B cell (primary cell): ENCODE results near the gene RMP24.

Source experiments
- ATAC-seq: fragments of 200-7000 bp; cut with Tn5 transposase; one replicate; pipeline ENCODE4 v1.10.0; 2021; ENCODE audit warnings: low read depth, mild to moderate bottlenecking, moderate number of reproducible peaks, moderate library complexity
- CTCF ChIA-PET: fragments of 350-600 bp; sonication (Branson Sonifier 250); formaldehyde crosslinking; loops from one replicate; lab custom pipeline; 2021; ENCODE audit warnings: antibody characterized with exemption, inconsistent platforms; lab: Charles Lee
- POLR2A ChIA-PET: fragments of 350-600 bp; sonication (Branson Sonifier 250); formaldehyde crosslinking; loops from one replicate; lab custom pipeline; 2021; ENCODE audit warnings: antibody characterized with exemption; lab: Charles Lee
- DNase-seq: peaks from one replicate; pipeline ENCODE4 v3.0.0; 2013
- H2AFZ ChIP-seq: 2 replicates; pipeline ENCODE4 v1.6.1; 2012; ENCODE audit warnings: mild to moderate bottlenecking, low read depth, low read length; ENCODE audit not compliant: insufficient read depth, poor library complexity, severe bottlenecking
- H3K27ac ChIP-seq, 2 donors: 1 replicate in 1 of 2; 2 replicates in 1 of 2; pipeline ENCODE4 v1.5.1; 2012 to 2013; ENCODE audit warnings: low read length in 2 of 2, mild to moderate bottlenecking in 2 of 2, moderate library complexity in 1 of 2
- H3K27me3 ChIP-seq, 4 experiments: fragments of 200-600 bp in 1 of 4; sonication (generic) in 1 of 4; replicated peaks in 1 of 4; 1 replicate in 2 of 4; 2 replicates in 2 of 4; pipeline versions ENCODE4 v1.6.1 to v1.7.0; 2013 to 2016; ENCODE audit warnings: low read length in 3 of 4, mild to moderate bottlenecking in 2 of 4, mixed read lengths in 1 of 4, moderate library complexity in 1 of 4; ENCODE audit not compliant: insufficient read depth in 4 of 4, control insufficient read depth in 3 of 4; ENCODE audit errors: control extremely low read depth in 1 of 4
- H3K36me3 ChIP-seq, 2 experiments: replicated peaks in 1 of 2; 1 replicate in 1 of 2; 2 replicates in 1 of 2; pipeline versions ENCODE4 v1.6.1 to v1.7.1; 2013; ENCODE audit warnings: low read length in 1 of 2; ENCODE audit not compliant: insufficient read depth in 2 of 2, control insufficient read depth in 1 of 2; ENCODE audit errors: control extremely low read depth in 1 of 2, extremely low read depth in 1 of 2
- H3K4me1 ChIP-seq, 2 donors: fragments of 200-600 bp in 1 of 2; sonication (generic) in 1 of 2; 1 replicate in 1 of 2; 2 replicates in 1 of 2; pipeline versions ENCODE4 v1.5.1 to v1.6.1; 2013 to 2017; ENCODE audit warnings: low read length in 2 of 2; ENCODE audit not compliant: control insufficient read depth in 2 of 2, insufficient read depth in 2 of 2
- H3K4me2 ChIP-seq: replicated peaks from 2 replicates; pipeline ENCODE3; 2012; ENCODE audit warnings: mild to moderate bottlenecking, low read depth, low read length; ENCODE audit not compliant: poor library complexity, severe bottlenecking
- H3K4me3 ChIP-seq, 5 experiments: fragments of 200-600 bp in 1 of 5; sonication (generic) in 1 of 5; 1 replicate in 3 of 5; 2 replicates in 2 of 5; pipeline versions ENCODE4 v1.5.1 to v1.7.0; 2011 to 2016; ENCODE audit warnings: low read length in 4 of 5, mild to moderate bottlenecking in 4 of 5, low read depth in 2 of 5, control low read depth in 1 of 5, moderate library complexity in 1 of 5; ENCODE audit not compliant: insufficient read depth in 1 of 5; ENCODE audit errors: control extremely low read depth in 1 of 5, extremely low read depth in 1 of 5
- H3K79me2 ChIP-seq: fragments of 200-600 bp; sonication (generic); one replicate; pipeline ENCODE4 v1.6.0; 2016; ENCODE audit warnings: low read length; ENCODE audit not compliant: control insufficient read depth, insufficient read depth
- H3K9ac ChIP-seq: fragments of 200-600 bp; sonication (generic); 2 replicates; pipeline ENCODE4 v1.6.1; 2017; ENCODE audit warnings: mild to moderate bottlenecking, low read length, moderate library complexity
- H3K9me3 ChIP-seq, 3 donors: one replicate each; pipeline versions ENCODE4 v1.6.1 to v1.7.1; 2013; ENCODE audit warnings: low read length in 2 of 3; ENCODE audit not compliant: control insufficient read depth in 2 of 3, insufficient read depth in 1 of 3; ENCODE audit errors: control extremely low read depth in 1 of 3
- H4K20me1 ChIP-seq: 2 replicates; pipeline ENCODE4 v1.6.0; 2012; ENCODE audit warnings: mild to moderate bottlenecking, low read length; ENCODE audit not compliant: insufficient read depth, control insufficient read depth, poor library complexity, severe bottlenecking
- H3K27ac Mint-ChIP-seq: one replicate; pipeline ENCODE4 v1.8.0; 2021; ENCODE audit warnings: mixed read lengths
- H3K27me3 Mint-ChIP-seq: one replicate; pipeline ENCODE4 v1.8.0; 2021; ENCODE audit warnings: mixed read lengths
- H3K4me1 Mint-ChIP-seq: one replicate; pipeline ENCODE4 v1.8.0; 2021; ENCODE audit warnings: mixed read lengths
- H3K4me3 Mint-ChIP-seq: one replicate; pipeline ENCODE4 v1.8.0; 2021; ENCODE audit warnings: mixed read lengths
- H3K9me3 Mint-ChIP-seq: one replicate; pipeline ENCODE4 v1.8.0; 2022; ENCODE audit warnings: mixed read lengths; ENCODE audit not compliant: insufficient read depth
- EZH2 ChIP-seq: IDR thresholded peaks from 2 replicates; pipeline ENCODE4 v1.6.1; 2012; ENCODE audit warnings: borderline replicate concordance, low read depth, mild to moderate bottlenecking, moderate library complexity, low read length; ENCODE audit not compliant: insufficient read depth, poor library complexity, severe bottlenecking
- WGBS: methylation state at CpG from one replicate; pipeline ENCODE4 v1.1.5; 2013; ENCODE audit warnings: missing lambda C conversion rate; ENCODE audit not compliant: insufficient coverage; 5-methylcytosine and 5-hydroxymethylcytosine counted together
- intact Hi-C: fragments of 100-400 bp; cut with micrococcal nuclease; formaldehyde crosslinking; loops from one replicate; pipeline ENCODE4 v1.10.0; 2022
- TF ChIP-seq, protein P1 (sequence below): fragments of 200-600 bp; IDR thresholded peaks from one replicate; pipeline ENCODE4 v1.8.0; 2022; ENCODE audit warnings: antibody characterized with exemption, mild to moderate bottlenecking

RMP24 gene

DNA sequence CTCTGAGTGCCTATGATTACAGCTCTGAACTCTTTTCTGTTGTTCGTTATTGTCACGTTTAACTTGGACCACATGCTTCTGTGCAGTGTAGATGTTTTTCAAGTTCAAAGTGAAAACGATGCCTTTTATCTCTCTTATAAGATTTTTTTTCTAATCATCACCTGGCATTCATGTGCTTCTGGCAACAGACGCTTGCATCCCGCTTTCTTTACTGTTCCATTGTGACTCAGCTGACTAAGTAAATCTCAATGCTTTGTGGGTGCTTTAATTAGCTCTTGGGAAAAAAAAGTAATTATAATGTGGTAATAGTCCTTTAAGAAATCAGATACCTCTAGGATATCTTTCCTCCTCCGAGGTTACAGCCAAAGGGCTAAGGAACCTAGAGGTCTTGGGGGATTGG is 31.2 kb upstream of the RMP24 start:
- ATAC-seq (no peak), DNase-seq (no peak)
- ChIA-PET POLR2A (interaction anchor here (0.6 kb wide), 1 partner anchor 868 kb away, joined by 3 read pairs; no protein-coding TSS in a partner anchor), CTCF (interaction anchor here (0.7 to 1.1 kb wide), 3 partner anchors 9 to 601 kb away, joined by 4 to 7 read pairs (median 4); no protein-coding TSS in a partner anchor)
- no peak overlapping the region for H3K4me3 Mint-ChIP-seq
- Histone ChIP-seq H3K27me3 (peaks cover 0 to 5% (median 0%) of the 10 kb centered on the region in 4 experiments), H3K79me2 (no peaks in the 10 kb centered on the region), H3K36me3 (no peaks in the 10 kb centered on the region), H3K4me2 (no peak overlapping the region), H3K4me3 (no peak overlapping the region), H3K9ac (no peak overlapping the region), H4K20me1 (no peaks in the 10 kb centered on the region), H3K9me3 (no peaks in the 10 kb centered on the region), H3K4me1 (no peaks in the 10 kb centered on the region), H3K27ac (no peak overlapping the region), H2AFZ (no peak overlapping the region)
- H3K27ac Mint-ChIP-seq: no peak overlapping the region
- no peaks in the 10 kb centered on the region for H3K9me3 Mint-ChIP-seq
- H3K27me3 Mint-ChIP-seq: peaks cover 9% of the 10 kb centered on the region
- 100% methylated on average over 2 of the region's 6 CpGs for WGBS
- H3K4me1 Mint-ChIP-seq: no peaks in the 10 kb centered on the region
- intact Hi-C loops: no loop called here
- TF ChIP-seq, protein P1, sequence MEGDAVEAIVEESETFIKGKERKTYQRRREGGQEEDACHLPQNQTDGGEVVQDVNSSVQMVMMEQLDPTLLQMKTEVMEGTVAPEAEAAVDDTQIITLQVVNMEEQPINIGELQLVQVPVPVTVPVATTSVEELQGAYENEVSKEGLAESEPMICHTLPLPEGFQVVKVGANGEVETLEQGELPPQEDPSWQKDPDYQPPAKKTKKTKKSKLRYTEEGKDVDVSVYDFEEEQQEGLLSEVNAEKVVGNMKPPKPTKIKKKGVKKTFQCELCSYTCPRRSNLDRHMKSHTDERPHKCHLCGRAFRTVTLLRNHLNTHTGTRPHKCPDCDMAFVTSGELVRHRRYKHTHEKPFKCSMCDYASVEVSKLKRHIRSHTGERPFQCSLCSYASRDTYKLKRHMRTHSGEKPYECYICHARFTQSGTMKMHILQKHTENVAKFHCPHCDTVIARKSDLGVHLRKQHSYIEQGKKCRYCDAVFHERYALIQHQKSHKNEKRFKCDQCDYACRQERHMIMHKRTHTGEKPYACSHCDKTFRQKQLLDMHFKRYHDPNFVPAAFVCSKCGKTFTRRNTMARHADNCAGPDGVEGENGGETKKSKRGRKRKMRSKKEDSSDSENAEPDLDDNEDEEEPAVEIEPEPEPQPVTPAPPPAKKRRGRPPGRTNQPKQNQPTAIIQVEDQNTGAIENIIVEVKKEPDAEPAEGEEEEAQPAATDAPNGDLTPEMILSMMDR: no peak
- TF ChIP-seq EZH2: no peak

DNA sequence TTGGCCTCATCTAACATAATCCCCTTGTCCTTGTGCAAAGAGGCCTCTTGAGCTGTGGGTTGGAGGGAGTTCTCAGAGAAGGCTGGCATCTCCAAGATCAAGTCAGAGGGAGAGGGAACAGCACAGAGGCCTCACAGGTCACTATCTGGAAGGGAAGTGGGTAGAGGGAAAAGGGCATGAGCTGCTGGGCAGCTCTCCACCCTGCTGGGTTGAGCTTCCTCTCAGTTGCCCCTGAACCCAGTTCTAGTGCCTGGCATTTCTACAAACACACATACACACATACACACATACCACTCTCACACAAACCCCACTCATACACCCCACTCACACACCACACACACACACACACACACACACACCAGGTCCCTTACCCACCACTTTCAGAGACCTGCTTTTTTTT is 30.3 kb upstream of the RMP24 start:
- no peaks in the 10 kb centered on the region for H3K9me3 Mint-ChIP-seq
- no peak overlapping the region for H3K4me2 ChIP-seq
- H3K4me1 ChIP-seq: no peaks in the 10 kb centered on the region
- POLR2A ChIA-PET: no interaction called here
- H3K9ac ChIP-seq: no peak overlapping the region
- no peak for ATAC-seq
- no peak overlapping the region for H2AFZ ChIP-seq
- intact Hi-C loops: no loop called here
- H3K79me2 ChIP-seq: no peaks in the 10 kb centered on the region
- no peaks in the 10 kb centered on the region for H3K9me3 ChIP-seq
- TF ChIP-seq, protein P1: no peak
- TF ChIP-seq EZH2: no peak
- H3K36me3 ChIP-seq: no peaks in the 10 kb centered on the region
- H3K27me3 ChIP-seq: peaks cover 0 to 5% (median 0%) of the 10 kb centered on the region in 4 experiments
- CTCF ChIA-PET: no interaction called here
- H3K4me1 Mint-ChIP-seq: no peaks in the 10 kb centered on the region
- H4K20me1 ChIP-seq: no peaks in the 10 kb centered on the region
- H3K4me3 ChIP-seq: no peak overlapping the region
- no peak overlapping the region for H3K27ac ChIP-seq
- peaks cover 9% of the 10 kb centered on the region for H3K27me3 Mint-ChIP-seq
- no peak for DNase-seq
- no peak overlapping the region for H3K4me3 Mint-ChIP-seq
- no peak overlapping the region for H3K27ac Mint-ChIP-seq
